BE2C (cell line): ENCODE data around the gene MMP28.

Experiments
- DNase-seq: peaks from one replicate; pipeline ENCODE4 v3.0.0-alpha.2; 2020
- H3K27me3 ChIP-seq: fragments of 250-450 bp; sonication (Bioruptor Pico); 2 replicates; pipeline ENCODE4 v1.5.1; 2020; ENCODE audit warnings: mild to moderate bottlenecking
- H3K36me3 ChIP-seq: fragments of 250-450 bp; sonication (Bioruptor Pico); 2 replicates; pipeline ENCODE4 v1.5.1; 2020; ENCODE audit warnings: mild to moderate bottlenecking
- H3K4me1 ChIP-seq: fragments of 250-450 bp; sonication (Bioruptor Pico); 2 replicates; pipeline ENCODE4 v1.5.1; 2020
- H3K4me3 ChIP-seq: 2 replicates; pipeline ENCODE4 v1.5.1; 2011; ENCODE audit warnings: low read depth, low read length
- H3K9me3 ChIP-seq: fragments of 250-450 bp; sonication (Bioruptor Pico); 2 replicates; pipeline ENCODE4 v1.5.1; 2020
- TF ChIP-seq, protein P1 (sequence below): IDR thresholded peaks from 2 replicates; pipeline ENCODE4 v1.5.1; 2012; ENCODE audit warnings: mild to moderate bottlenecking, low read depth, low read length

Gene MMP28

DNA sequence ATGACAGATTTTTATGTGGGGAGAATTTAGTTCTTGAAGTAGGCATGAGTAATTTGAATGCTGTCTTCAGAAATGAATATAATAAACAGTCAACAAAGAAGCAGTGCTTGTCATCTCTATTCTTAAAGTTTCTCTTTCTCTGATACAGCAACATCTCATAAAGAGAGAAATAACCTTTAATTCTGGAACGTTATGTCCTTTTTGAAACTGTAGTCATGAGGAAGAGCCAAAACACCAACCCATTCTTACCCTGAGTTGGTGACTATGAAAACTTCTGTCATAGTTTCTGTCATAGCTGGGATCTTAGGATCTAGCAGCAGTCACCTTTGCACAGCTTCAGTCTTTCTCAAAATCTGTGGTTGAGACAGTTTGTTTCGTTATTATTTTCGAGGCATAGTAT is 79.3 kb downstream of the MMP28 start:
- Histone ChIP-seq H3K9me3 (no peaks in the 10 kb centered on the region), H3K36me3 (peaks cover 23% of the 10 kb centered on the region), H3K27me3 (no peaks in the 10 kb centered on the region), H3K4me1 (peaks cover 29% of the 10 kb centered on the region), H3K4me3 (no peak overlapping the region)
- DNase-seq: no peak
- TF ChIP-seq, protein P1, sequence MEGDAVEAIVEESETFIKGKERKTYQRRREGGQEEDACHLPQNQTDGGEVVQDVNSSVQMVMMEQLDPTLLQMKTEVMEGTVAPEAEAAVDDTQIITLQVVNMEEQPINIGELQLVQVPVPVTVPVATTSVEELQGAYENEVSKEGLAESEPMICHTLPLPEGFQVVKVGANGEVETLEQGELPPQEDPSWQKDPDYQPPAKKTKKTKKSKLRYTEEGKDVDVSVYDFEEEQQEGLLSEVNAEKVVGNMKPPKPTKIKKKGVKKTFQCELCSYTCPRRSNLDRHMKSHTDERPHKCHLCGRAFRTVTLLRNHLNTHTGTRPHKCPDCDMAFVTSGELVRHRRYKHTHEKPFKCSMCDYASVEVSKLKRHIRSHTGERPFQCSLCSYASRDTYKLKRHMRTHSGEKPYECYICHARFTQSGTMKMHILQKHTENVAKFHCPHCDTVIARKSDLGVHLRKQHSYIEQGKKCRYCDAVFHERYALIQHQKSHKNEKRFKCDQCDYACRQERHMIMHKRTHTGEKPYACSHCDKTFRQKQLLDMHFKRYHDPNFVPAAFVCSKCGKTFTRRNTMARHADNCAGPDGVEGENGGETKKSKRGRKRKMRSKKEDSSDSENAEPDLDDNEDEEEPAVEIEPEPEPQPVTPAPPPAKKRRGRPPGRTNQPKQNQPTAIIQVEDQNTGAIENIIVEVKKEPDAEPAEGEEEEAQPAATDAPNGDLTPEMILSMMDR: no peak
